A549 (cell line): ENCODE data around the gene CD81.

Experiments
- CBX8 ChIP-seq: fragments of 200-600 bp; sonication (generic); IDR thresholded peaks from 2 replicates; pipeline ENCODE4 v1.6.1; 2016
- CHD2 ChIP-seq: fragments of 150-350 bp; IDR thresholded peaks from 2 replicates; pipeline ENCODE4 v1.6.1; 2014; ENCODE audit warnings: low read length; ENCODE audit not compliant: partially characterized antibody
- CTCF ChIP-seq: fragments of >200 bp; sonication (Bioruptor Twin); formaldehyde crosslinking; IDR thresholded peaks from 3 replicates; pipeline ENCODE4 v1.5.1; 2016
- EP300 ChIP-seq, 2 experiments: fragments of >200 bp; sonication (Bioruptor Twin); formaldehyde crosslinking; IDR thresholded peaks; 2 replicates in 1 of 2; 3 replicates in 1 of 2; pipeline ENCODE4 v1.6.1; 2016 to 2017
- FOSB ChIP-seq: fragments of 250-450 bp; sonication (Bioruptor Pico); IDR thresholded peaks from 2 replicates; pipeline ENCODE4 v1.5.0; 2020; ENCODE audit warnings: mild to moderate bottlenecking, moderate library complexity
- HEYL ChIP-seq: fragments of 250-450 bp; sonication (Bioruptor Pico); IDR thresholded peaks from 2 replicates; pipeline ENCODE4 v1.8.0; 2021; ENCODE audit warnings: mild to moderate bottlenecking, moderate library complexity
- NR3C1 ChIP-seq: fragments of >200 bp; sonication (Bioruptor Twin); formaldehyde crosslinking; IDR thresholded peaks from 3 replicates; pipeline ENCODE4 v1.6.1; 2017
- POLR2A ChIP-seq: IDR thresholded peaks from 2 replicates; pipeline ENCODE4 v1.6.1; 2012; ENCODE audit warnings: mild to moderate bottlenecking, low read length
- USF2 ChIP-seq: fragments of 450-650 bp; IDR thresholded peaks from 2 replicates; pipeline ENCODE4 v1.6.1; 2014; ENCODE audit warnings: antibody characterized with exemption

- TF ChIP-seq EP300 (IDR thresholded peaks at IDR 0.05) (no peak), CTCF (no peak), CBX8 (no peak), NR3C1 (no peak), CHD2 (no peak), POLR2A (no peak), FOSB (CRISPR knock-in tag) (no peak), USF2 (no peak), HEYL (no peak)
Observed at GRCh38 chr11:2391181-2391975, 14.3 kb downstream of the CD81 start.
